HG02840 (cell line): ENCODE results near the gene FARS2.
A peak's percentile ranks its signal among the peaks of the same experiment; 100 is the strongest.
"Not testable (repeated sequence)": the region's sequence is repeated elsewhere in the genome, so short reads cannot be mapped to it uniquely, and the experiment has no call there.

Source experiments
- ATAC-seq: cut with Tn5 transposase; IDR thresholded peaks from one replicate; pipeline ENCODE4 v1.9.1; 2021; ENCODE audit warnings: mild to moderate bottlenecking, moderate library complexity, moderate number of reproducible peaks; ENCODE audit not compliant: unreplicated experiment, low FRiP score

FARS2 gene

DNA sequence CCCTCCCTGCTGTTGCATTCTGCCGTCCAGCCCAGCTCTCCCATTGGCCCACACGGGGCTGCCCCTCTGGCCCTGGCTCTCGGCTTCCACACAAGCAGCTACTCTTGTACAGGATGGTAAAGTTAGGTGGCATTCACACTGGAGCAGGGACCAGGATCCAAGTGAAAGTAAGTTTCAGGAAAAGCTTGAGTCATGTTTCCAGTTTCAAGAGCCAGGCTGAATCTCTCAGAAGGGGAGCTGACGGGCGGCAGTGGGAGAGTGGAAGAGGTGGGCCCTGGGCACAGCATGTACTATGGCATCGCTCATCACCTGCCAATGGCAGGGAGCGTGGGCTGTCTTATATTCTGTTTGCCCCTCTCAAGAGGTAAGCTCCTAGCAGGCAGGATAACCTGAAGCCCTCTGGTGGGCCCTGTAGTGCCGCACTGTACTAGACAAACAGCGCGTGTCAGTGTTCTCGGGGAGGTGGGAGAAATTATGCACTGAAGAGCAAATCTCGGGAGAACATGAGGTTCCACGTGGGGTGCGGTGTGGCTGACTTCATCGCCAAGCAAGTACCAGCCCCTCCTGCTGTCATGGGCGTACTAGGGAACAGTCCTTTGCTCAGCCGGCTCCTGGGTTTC lies 503.9 kb downstream of the FARS2 start:
- ATAC-seq: no peak

DNA sequence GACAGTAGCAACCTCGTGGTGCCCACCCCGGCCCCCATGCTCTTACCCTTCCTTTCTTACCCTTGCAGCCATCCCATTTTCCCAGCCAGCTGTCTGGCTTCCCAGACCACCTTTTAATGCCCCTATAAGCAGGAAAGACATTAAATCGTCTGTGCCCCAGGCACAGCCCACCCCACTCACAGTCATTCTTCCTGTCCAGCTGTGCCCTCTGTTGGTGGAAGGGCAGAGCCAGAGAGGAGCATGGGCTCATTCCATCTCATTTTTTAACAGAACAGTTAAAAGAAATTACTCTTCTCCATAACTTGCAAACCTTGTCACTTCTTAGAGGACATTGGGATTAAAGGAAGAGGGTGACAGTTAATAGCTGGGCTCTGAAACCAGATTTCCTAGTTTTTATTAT lies 504.9 kb downstream of the FARS2 start:
- no peak for ATAC-seq

DNA sequence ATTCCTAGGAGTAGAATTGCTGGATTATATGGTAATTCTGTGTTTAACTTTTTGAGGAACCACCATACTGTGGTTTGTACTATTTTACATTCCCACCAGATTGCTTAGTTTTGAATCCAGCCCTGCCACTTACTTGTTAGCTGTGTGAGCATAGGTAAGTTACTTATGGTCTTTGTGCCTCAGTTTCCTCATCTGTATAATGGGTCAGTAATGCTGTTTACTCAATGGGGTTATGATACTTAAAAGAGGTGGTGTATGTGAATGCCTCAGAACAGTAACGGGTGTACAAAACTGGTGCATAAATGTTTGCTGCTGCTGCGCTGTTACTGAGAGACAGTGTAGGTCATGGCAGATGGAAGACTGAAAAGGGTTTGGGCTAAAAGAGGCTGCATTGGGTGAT lies 506.2 kb downstream of the FARS2 start:
- ATAC-seq: no peak

DNA sequence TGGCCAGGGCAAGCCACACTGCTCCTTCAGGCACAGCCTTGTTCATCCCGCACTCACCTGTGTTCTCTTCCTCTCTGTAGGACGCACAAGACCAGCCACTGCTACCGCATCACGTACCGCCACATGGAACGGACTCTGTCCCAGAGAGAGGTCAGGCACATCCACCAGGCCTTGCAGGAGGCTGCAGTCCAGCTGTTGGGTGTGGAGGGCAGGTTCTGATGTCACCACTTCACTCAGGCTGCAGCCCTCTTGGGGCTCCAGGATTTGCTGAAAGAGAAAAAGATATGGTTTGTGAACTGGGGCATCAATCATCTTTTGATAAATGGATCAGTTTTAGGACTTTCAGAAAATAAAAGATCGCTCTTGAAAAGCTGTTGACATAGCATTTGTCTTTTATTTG lies 509.9 kb downstream of the FARS2 start:
- ATAC-seq: no peak

DNA sequence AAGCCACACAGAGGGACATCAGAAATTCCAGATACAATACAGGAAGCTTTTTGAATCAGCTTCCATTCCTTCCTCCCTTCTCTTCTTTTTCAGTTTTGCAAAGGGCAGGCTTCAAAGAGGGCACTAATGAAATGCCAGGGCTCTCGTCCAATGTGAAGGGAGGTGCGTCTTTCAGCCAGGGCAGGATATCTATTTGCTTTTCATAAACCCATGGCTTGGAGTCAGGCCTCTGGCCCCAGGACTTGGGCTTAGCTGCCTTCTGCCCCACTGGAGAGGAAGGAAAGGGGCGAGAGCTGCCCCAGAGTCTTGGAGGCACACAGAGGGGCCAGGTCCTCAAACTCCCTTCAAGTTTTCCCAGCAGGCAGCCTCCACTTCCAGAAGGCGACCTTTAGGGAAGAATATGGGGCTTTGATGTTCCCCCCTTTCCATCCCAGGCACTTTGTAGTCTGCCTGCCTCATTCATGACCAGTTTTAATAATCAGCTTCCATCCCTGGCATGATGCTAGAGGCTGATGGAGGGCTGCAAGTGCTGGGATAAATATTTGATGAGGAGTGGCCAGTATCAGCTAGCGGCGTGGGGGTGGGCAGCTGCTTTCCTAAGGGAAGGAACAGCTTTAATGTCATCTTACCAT lies 510.6 kb downstream of the FARS2 start:
- ATAC-seq: no peak

DNA sequence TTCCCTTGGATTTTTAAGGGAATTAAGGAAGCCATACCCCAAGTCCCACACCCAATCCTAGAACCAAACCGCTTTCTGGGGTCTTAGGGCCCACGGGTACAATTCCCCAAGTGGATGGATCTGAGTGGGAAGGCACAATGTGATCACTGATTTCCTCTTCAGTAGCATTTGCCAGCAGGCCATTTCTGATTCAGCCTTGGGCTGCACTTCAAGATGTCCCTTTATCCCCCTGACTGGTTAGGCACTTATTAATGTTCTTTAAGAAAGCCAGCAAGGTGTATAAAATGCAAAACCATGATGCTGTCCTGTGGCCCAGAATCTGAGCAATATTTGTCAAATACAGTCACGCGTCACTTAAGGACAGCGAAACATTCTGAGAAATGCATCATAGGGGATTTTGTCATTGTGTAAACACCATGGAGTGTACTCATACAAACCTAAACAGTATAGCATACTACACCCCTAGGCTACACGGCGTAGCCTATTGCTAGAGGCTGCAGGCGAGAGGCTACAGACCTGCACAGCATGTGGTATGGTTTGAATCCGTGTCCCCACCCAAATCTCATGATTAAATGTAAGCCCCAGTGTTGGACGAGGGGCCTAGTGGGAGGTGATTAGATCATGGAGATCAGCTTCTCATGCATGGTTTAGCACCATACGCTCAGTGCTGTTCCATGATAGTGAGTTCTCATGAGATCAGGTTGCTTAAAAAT lies 511.3 kb downstream of the FARS2 start:
- ATAC-seq: no peak

DNA sequence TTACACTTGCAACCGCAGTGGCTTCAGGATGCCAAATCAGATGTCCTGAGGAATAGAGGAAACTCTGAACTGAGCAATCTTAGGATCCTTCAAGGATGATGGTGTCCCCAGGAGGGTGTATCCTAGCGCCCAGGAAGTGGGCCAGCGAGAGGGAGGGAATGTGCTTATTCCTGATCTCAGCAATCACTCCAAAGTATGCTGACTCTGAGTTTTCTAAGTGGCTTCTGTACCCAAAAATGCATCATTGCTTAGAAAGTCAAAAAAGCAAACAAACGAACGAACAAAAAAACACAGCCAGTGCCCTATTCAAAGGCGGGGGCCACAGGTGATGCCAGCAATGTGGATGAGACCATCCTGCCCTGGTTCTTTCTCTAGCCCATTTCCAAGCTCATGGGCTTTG lies 514.8 kb downstream of the FARS2 start:
- ATAC-seq: no peak

DNA sequence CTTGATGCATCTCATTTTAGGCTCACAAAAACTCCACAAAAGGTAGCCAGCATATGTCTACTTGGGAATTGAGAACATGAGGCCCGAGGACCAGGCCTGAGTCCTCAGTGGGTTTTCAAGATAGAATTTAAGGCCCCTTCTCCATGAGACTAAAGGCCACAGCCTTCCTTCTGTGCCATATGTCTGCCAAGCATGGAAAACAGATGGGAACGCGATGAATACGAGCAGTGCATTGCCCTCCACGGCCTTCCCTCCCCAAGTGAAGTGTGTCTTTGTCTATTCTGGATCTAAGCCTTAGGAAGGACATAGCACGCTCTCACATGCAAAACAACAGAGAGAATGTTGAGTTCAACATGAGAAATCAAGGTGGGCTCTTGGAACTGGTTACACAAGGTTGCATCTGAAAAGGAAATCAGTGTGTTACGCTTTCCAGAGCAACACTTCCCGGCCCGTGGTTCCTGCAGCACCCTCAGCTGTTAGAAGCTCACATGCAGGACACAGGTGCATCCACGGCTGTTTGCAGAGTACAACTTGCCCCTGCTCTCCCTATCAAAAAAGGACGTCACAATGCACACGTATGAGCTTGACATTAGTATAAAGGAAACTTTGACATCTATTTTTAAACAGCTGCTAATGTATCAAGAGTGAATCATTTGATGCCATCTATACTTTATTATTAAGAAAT lies 515.5 kb downstream of the FARS2 start:
- ATAC-seq: no peak

DNA sequence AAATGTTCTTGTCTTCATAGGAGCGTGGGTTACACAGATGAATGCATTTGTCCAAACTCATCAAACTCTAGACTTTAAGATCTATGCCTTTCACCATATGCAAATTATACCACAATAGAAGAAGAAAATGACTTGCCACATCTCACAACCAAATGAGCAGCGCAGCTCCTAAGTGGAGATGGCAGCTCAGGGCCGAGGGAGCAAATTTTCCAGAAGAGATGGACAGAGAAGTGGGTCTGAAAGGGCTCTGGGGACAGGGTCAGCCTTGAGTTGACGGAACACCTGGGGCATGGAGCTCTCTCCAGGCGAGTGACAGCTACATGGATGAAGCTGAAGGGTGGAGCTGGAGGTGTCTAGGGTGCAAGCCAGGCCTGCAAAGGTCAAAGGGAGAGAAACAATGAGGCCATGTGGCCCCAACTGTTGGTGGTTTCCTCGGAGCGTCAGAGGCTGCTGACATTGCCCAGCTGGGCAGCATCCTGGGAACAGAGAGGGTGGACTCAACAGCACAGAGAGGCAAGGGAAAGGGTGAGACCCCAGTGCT lies 517.1 kb downstream of the FARS2 start:
- peak; percentile 56 for ATAC-seq

DNA sequence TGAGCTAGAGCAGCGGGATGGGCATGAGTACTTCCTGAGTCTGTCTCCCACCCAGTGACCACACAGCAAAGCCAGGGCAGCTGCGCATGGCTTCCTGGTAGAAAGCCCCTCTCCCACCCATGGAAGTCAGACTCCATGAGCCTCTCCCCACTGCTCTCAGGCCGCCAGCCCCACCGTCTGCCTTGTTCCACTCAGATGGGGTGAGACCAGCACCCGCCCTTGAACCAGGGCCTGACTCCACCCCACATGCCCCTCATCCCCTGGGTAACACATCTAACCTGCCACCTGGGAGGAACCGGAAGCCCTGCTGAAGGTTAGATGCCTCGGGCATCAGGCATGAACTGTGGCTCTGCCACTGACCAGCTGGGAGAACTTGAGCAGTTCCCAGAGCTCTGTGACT lies 517.6 kb downstream of the FARS2 start:
- no peak for ATAC-seq

DNA sequence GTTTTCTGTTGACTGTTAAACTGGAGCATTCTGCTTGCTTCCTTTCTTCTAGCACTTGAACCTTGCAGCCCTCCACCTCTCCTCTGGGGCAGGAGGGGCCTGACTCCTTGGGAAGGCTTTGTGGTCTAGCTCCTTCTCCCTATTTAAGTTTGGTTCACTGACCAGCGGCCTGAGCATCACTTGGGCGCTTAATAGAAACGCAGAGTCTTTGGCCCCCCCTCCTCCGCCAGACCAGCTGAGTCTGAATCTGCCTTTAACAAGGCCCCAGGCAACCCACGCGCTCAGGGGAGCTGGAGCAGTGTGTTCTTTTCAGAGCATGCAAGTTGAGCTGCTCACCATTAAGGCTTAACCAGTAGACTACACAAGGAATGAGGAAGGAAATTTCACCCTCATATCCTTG lies 519.7 kb downstream of the FARS2 start:
- no peak for ATAC-seq

DNA sequence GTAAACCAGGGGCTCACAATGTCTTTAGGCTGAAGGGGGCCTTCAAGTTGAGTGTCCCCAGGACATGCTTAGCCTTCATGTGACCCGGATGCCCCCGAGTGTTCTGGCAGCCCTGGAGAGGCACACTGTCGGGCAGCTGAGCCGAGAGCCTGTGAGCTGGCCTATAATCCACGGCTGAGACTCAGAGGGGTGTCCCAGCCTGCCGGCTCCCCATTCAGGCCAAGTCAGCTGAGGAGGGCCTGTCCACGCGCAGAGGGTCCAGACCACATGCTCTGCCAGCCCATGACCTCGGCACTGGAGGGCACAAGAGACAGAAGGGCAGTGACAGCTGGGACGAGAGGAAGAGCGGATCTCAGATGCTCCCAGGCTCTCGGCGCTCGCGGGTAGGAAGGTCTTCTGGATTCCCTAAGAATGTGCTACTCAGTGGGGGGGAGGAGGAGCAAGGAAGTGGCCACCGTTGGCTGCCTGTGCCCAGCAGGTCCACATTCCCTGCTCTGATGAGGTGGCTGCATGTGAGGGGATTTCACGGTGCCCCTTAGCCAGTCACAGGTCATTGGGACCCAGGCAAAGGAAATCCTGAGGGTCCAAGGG lies 520.7 kb downstream of the FARS2 start:
- no peak for ATAC-seq

DNA sequence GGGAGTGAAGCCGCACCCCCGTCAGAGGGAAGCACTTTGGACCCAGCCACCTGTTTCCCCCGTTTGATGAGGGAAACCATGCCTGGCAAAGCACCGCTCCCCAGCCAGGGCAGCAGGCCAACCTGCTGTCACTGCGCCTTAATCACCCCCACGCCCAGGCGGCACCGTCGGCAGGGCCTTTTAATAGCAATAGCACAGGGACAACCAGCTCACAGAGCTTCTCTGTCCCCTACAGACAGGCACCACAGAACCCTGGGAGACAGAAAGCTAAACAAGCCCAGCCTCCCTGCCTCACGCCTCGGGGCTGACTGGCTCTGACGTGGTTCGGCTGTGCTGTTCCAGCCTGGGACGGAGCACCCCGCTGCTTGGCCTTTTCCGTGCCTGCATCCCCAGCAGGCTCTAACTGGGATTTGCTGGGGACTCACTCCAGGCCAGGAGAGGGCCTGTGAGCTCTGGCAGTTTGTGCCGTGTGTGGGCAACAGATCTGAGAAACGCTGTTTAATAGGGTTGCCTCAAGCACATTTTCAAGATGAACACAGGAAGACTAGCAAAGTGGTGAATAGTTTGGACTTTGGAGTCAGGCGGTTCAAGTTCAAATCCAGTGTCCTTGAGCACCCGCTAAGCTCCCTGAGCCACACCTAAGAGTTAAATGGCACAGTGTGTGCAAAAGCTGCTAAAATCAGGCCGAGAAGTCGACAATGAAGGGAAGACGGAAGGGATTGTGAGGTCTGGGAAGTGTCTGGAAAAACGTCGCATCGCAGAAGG lies 521.7 kb downstream of the FARS2 start:
- no peak for ATAC-seq

DNA sequence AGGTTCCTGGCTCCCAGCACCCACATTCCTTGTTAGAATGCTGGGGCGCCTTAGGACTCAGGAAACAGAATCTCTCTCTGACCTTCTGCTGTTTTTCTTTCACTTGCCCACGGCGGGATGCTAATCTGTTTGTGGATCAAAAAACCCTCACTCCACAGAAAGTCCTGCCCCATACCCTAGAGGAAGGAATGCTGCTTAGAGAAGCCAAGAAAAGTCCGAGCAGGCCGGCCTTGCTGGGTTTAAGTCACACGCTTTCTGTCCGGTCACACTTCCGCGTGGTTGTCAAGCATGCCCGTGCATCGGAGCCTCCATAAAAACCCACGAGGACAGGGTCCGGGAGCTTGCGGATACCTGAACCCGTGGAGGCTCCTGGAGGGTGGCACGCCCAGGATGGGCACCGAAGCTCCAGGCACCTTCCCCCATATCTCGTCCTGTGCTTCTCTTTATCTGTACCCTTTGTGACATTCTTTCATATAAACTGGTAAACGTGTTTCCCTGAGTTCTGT lies 522.3 kb downstream of the FARS2 start:
- ATAC-seq: no peak

DNA sequence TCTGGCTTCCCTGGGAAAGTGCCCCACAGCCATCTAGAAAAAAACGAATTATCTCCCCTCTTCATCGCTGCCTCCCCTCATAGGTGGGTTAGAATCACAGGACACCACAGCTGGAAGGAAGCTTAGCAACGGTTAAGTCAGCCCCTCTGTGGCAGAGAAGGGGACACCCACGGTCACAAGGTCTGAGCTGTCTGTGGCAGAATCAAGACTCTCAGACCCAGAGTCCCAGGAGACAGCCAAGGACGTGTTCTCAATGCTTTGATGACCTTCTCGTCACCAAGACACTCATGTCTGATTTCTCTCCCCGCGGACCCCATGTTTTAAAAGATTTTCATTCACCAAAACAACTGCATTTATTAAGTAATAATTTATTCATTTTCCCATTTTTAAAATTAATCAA lies 523.9 kb downstream of the FARS2 start:
- no peak for ATAC-seq

DNA sequence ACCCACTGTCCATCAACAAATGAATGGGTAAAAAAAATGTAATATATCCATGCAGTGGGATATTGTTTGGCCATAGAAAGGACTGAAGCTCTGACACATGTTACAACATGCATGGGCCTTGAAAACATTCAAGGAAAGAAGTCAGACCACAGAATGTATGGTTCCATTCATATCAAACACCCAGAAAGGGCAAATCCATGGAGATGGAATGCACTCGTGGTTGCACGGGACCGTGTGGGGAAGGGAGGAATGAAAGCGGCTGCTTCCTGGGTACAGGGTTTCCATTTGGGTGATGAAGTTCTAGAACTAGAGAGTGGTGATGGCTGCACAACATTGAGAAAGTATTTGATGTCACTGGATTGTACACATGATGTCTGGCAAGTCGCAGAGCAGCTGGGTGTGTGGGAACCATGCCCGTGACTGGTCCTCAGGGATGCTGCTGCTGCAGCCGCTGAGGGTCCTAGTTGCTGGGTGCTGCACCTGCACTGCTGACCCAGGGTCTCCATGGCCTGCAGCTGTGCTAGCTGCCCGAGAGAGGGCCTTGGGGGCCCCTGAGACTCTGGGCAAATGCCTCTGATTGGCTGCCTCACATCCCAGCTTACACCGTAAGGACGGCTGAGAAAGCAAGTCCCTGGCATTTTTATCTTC lies 525.1 kb downstream of the FARS2 start:
- ATAC-seq: no peak

DNA sequence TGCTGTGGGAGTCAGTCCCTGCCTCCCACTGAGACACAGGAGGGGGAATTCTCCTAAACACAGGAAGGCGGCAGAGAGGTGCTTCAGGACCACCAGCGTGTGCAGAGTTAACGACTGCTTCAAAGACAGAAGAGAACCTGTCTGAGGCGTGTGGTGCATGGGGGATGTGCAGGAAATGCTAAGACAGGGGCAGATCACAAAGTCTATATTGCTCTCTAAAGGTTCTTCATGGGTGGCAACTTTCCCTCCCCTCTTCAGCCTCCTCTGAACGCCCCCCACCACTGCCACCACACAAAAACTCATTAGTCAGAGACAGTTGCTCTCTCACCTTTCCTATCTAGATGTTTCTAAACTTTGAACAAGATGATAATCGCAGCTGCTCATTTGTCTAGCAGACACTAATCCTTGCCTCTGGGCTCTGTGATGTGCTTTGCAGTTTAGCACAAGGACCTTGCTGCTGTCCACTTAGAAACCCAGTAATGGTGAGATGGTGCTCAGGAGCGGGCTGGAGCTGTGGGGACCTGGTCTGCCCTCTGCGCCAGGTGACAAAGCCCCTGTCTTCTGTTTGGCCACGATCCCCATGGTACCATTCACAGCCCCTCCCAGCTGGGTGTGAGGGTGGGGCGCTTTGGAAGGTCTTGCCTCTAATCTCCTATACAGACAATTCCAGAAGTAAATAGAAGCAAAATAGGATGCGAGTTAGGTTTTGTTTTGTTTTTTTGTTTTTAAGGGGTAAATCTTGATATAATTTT lies 525.8 kb downstream of the FARS2 start:
- no peak for ATAC-seq

DNA sequence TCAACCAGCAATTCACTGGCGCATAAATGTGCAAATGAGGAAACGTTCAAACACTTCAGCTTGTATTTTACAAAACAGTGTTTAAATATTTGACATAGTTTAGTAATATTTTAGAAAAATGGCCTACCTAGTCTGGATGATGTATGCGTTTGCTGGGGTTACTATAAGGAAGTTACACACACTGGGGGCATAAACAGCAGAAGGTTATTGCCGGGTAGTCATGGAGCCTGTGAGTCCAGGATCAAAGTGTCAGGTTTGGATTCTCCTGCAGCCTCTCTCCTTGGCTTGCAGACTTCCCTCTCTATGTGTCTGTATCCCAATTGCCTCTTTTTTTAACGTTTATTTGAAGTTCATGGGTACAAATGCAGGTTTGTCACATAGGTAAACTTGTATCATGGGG lies 528.1 kb downstream of the FARS2 start:
- ATAC-seq: not testable (repeated sequence)

DNA sequence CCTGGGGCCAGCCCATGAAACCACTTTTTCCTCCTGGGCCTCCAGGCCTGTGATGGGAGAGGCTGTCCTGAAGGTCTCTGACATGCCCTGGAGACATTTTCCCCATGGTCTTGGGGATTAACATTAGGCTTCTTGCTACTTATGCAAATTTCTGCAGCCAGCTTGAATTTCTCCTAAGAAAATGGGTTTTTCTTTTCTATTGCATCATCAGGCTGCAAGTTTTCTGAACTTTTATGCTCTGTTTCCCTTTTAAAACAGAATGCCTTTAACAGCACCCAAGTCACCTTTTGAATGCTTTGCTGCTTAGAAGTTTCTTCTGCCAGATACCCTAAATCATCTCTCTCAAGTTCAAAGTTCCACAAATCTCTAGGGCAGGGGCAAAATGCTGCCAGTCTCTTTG lies 535.2 kb downstream of the FARS2 start:
- ATAC-seq: not testable (repeated sequence)
